NCI-H82 treated with DMSO at 0.1 percent for 48 hours (cell line): ENCODE measurements around the gene ZBTB7C.

Experiments
- DNase-seq: peaks from one replicate; lab custom pipeline; 2025; ENCODE audit not compliant: unreplicated experiment; lab: John Stamatoyannopoulos, UW

ZBTB7C gene

DNA sequence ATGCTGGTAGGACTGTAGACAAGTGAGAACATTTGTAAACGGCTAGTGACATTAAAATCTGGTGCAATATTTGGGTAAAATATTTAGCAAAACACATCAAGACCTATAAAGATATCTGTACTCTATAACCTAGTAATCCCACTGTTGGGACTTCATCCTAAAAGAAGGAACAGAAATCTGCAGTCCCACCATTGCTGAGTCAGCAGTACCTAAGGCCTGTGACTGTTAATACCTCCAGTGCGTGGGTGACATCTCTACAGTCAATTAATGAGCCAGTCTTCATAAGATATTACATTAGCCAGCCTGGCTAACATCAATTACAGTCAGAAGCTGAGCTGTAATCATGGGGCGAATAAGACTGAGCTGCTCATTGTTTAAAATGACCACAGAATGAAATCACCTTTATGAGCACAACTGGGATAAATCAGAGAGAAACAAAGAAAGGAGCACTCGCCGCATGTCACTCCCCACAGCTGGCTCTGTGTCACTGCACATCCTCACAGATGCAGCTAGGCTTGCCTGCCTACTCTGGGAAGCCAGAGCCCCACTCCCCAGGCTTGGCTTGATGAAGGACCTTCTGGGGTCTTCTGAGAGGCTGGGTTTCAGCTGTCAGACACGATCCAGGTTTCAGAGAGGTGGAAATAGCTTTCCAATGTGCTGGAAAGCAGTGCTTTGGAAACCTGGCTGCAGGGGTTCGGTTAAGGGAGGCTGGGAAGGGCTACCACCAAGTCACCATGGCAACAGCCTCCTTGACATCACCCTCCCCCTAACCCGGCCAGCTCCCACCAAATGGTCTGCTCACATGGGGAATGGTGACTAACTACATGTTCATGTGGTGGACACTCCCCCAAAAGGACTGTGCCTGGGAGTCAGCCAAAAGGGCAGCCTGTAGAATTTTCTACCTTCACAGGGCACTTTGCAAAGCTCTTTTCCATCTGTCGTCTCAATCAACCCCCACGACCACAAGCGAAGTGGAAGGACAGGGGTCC is 145.0 kb downstream of the ZBTB7C start:
- no peak for DNase-seq

GRCh38 chr18:48263192-48263853 is 145.9 kb downstream of the ZBTB7C start:
- DNase-seq: no peak

GRCh38 chr18:48260237-48260636 is 148.9 kb downstream of the ZBTB7C start:
- DNase-seq: no peak

DNA sequence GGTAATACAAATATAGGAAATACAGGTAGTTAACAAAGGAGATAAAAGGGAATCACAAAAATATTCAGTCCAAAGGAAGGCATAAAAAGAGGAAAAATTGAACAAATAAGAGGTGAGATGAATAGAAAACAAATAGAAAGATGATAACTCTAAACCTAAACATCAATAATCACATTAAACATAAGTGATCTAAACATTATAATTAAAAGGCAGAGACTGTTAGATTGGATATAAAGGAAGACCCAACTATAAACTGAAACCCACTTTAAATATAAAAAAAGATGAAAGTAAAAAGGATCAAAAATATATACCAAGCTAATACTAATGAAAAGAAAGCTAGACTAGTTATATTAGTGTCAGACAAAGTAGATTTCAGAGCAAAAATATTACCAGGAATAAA is 152.3 kb downstream of the ZBTB7C start:
- no peak for DNase-seq

DNA sequence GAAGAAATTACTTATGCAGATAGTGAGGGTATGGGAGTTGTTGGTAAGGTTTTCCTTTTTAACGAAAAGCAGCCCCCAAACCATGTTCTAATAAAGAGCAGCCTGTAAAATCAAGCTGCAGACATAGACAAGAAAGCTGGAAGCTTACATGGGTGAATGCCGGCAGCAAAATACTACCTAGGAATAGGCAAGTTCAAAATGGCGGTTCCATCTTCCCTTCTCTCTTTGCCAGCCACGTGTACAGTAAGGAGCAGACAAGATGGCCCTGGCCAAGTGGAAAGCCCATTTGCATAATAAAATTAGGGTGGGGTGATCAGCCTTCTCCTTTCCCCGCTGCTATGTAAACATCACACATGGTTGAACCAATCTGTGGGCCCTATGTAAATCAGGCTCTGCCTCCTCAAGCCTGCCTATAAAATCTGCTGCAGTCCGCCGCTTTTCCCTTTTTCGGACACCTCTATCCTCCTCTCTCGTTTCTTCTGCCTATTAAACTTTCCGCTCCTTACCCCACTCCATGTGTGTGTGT is 155.0 kb downstream of the ZBTB7C start:
- DNase-seq: no peak

- no peak for DNase-seq
Measured at GRCh38 chr18:48252525-48252924, 156.7 kb downstream of the ZBTB7C start.

DNA sequence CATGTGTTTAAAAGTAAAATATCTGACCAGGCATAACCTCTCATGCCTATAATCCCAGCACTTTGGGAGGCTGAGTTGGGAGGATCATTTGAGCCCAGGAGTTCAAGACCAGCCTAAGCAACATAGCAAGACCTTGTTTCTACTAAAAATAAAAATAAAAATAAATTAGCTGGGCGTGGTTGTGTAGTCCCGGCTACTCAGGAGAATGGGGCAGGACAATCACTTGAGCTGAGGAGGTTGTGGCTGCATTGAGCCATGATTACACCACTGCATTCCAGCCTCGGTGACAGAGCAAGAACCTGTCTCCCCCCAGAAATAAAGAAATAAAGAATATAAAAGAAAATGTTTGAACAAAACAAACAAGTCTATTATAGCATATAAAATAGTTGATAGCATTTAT is 158.3 kb downstream of the ZBTB7C start:
- no peak for DNase-seq

DNA sequence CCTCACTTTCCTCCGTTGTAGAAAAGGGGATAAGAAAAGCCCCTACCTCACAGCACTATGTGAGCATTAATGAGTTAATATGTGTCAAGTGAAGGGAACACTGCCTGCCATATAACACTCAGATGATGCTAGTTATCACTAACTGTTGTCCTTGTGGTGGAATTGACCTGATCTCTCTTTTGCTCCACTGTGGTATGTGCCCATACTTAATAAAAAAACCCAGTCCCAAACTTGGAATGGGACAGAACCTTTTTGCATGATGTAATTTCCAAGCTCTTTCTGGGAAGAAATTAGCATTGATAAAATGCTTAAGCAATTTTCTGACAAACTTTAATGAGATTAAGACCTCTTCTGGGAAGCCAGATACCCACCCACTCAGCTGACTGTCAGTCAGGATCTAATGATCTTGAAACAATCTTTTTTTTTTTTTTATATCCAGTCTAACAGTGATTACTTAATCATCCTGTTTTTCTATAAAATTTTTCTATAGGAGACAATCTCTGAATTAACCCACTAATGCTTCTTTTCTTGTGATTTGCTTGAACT is 158.7 kb downstream of the ZBTB7C start:
- DNase-seq: no peak

DNA sequence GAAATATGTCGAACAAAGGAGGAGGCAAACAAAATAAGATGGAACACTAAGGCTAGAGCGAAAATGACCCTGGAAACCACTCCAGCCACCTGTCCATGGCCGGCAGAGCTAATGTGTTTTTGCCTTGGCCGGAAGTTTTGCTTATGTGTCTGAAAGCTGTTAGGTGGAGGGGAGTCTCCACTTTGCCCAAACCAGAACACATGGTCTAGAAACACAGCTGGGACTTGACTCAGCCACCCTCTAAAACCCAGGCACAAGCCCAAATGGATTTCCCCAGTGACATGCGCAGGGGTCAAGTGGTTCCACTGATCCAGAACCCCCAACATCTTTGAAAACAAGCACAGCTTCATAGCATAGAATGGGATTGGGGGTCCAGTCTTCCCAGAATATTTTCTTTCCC is 159.3 kb downstream of the ZBTB7C start:
- DNase-seq: no peak

DNA sequence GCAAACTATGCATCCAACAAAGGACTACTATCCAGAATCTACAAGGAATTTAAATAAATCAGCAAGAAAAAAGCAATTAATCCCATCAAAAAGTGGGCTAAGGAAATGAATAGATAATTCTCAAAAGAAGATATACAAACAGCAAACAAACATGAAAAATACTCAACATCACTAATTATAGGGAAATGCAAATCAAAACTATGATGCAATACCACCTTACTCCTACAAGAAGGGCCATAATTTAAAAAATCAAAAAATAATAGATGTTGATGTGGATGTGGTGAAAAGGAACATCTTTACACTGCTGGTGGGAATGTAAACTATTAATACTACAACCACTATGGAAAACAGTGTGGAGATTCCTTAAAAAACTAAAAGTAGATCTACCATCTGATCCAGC is 164.7 kb downstream of the ZBTB7C start:
- no peak for DNase-seq

GRCh38 chr18:48238636-48239035 is 170.5 kb downstream of the ZBTB7C start:
- DNase-seq: no peak

DNA sequence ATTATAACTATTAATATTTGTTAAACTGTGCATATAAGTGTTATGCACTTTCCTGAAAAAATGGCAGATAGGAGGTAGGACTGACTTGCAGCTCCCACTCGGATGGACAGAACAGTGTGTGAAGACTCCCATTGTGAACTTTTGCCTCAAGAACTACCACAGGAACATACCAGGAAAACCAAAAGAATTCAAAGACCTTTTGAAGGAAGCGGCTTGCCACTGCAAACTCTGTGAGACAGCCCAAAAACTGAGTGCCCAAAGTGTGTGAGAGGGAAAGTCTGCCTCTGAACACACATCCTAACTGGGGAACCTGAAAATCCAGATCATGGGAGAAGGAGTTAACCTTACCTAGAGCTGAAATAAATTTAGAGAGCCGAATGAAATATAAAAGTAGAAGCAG is 171.0 kb downstream of the ZBTB7C start:
- DNase-seq: no peak

DNA sequence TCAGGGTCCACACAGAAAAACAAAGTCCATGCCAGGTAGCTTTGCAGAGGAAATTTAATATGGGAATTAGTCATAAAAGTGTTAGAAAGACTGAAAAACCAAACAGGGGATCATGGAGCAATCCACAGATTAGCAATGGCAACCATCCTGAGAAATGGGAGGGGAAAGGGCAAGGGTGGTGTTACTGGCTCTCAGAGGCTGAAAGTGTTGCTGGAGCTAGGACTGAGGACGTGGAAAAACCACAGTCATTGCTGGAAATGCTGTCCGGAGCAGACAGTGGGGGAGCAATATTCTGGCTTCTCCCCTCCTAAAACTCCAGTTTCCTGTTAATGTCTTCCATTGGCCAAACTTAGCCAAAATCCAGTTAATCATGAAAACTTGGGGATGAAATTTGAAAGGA is 172.4 kb downstream of the ZBTB7C start:
- no peak for DNase-seq

- DNase-seq: no peak
Measured at GRCh38 chr18:48230467-48231113, 178.6 kb downstream of the ZBTB7C start.

DNA sequence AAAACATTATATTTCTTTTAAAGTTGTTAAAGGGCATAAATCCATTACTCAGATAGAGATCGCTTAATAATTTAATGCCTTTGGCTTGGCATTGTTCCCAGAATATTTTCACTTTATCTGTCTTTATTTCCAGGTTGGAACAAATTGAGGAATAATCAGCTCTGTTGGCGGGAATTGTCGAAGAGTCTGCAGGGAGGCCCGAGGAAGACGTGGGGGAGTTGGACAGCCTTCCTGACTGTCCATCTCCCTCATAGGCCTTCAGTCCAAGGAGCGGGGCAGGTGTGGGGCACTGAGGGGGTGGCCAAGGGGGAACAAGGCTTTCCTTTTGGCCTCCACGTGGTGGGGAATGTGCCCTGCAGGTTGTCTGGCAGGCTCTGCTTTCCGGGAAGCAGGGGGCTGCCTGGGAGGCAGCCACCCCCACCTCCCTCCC is 179.6 kb downstream of the ZBTB7C start:
- no peak for DNase-seq

DNA sequence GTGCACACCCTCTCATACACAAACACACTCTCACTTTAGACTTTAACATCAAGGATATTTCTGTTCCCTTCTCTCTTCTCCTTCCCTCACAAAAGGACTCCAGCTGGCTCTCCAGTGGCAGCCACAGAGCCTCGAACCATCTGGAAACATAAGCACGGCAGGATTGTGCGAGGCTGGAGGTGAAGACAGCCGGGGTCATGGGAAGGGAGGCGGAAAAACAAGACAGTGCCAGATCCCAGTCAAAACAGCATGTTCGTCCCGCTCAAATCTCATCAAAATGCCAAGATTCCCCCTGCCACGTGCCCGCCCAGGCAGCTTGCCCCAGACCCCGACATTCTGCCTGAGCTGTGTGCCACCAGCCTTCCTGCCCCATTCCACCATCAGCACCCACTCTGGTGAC is 180.3 kb downstream of the ZBTB7C start:
- DNase-seq: no peak

- DNase-seq: no peak
Measured at GRCh38 chr18:48228301-48228715, 180.9 kb downstream of the ZBTB7C start.

DNA sequence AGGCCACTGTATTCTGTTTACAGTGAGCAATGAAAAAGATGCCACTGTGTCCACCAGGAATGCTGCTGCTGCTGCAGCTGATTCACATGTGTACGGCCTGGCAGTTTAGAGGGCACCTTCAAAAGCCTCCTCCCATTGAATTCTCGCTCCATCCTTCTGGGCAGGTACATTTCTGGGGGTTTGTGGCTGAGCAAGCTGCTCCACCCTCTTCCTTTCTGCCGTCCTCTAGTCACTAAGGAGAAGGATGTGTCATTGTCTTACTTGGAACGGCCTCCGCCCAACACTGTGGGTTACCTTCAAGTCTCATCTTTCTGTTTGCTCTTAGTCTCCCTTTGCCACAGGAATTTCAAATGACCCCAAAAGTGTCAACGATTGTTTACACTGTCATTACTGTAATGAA is 182.0 kb downstream of the ZBTB7C start:
- no peak for DNase-seq

- no peak for DNase-seq
Measured at GRCh38 chr18:48226401-48226800, 182.8 kb downstream of the ZBTB7C start.

DNA sequence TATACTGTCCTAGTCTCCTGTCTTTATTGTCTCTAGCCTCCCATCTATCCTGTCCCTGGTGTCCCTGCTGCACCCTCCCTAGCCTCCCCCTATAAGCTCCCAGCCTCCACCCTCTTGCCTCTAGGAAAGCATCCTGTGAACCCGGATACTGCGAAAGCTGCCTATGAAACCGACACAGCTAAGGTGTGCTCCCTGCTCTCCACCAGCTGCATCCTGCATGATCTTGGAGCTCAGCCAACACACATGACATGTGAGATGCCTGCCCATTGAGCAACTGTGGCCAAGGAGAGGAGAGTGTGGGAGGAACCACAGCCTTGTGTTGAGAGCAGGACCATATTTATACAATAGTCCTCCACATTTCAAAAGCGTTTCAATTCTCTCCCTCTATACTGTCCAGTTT is 187.1 kb downstream of the ZBTB7C start:
- no peak for DNase-seq

DNA sequence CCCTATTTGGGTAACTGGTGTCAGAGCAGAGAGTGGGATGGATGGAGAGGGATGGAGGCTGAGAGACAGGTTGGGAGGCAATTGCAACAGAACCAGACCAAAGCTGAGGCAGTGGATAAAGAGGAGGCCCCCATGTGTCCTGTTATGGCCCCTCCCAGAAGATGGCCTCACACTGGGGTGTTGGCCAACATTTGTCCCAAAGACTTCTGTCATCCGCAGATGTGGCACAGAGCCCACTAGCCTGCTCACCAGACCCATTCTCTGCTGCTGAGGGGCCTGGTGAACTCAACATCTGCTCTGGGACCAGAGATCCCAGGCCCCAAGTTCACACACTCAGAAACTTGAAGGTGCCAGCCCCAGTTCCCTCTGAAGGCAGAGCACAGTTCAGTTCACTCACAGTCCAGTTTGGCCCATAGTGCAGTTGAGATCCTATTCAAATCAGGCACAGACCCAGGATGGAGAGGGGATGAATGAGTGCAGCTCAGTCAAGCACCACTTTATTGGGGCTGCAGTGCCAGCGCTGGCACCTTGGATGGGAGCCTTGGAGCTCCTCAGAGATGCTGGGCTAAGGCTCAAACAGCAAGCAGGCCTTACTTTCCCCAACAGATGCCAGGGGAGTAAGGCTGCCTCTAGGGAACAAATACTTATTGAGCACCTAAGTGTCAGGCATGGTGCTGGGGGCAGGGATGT is 189.2 kb downstream of the ZBTB7C start:
- no peak for DNase-seq
